Measurements from ENCODE around the gene CUEDC2. TPM values are rescaled to one million over a fixed set of nuclear protein-coding genes. Genes with fewer than 3 reads are reported as not detected.
"Not testable (repeated sequence)": the region's sequence is repeated elsewhere in the genome, so short reads cannot be mapped to it uniquely, and the experiment has no call there.

Gene CUEDC2
- polyA plus RNA-seq, 1 donor = 55.8 TPM

- not testable (repeated sequence) for DNase-seq
These were observed 22.5 kb upstream of the CUEDC2 start for GRCh38 chr10:102454662-102455487.

GRCh38 chr10:102453502-102453901, 21.1 kb upstream of the CUEDC2 start:
- no peak for DNase-seq

- no peak for DNase-seq
These were observed 20.4 kb upstream of the CUEDC2 start for GRCh38 chr10:102452672-102453340.

GRCh38 chr10:102451105-102451969, 19.0 kb upstream of the CUEDC2 start, which contains the start of gene C10orf95:
Gene C10orf95 (minus strand): TSS chr10:102451543. CDS start chr10:102451093, 450 bp downstream.
- no peak for DNase-seq

- DNase-seq = peak; percentile 93
These were observed 18.2 kb upstream of the CUEDC2 start for GRCh38 chr10:102450374-102451104.

- DNase-seq = no peak
These were observed 17.7 kb upstream of the CUEDC2 start for GRCh38 chr10:102450124-102450373.

- no peak for DNase-seq
These were observed 17.1 kb upstream of the CUEDC2 start for GRCh38 chr10:102449321-102450123.

- DNase-seq = no peak
These were observed 12.5 kb upstream of the CUEDC2 start for GRCh38 chr10:102444851-102445250.

GRCh38 chr10:102438374-102438773, 6.0 kb upstream of the CUEDC2 start:
- DNase-seq = no peak

GRCh38 chr10:102437515-102437914, 5.1 kb upstream of the CUEDC2 start:
- no peak for DNase-seq

- no peak for DNase-seq
These were observed 3.9 kb upstream of the CUEDC2 start for GRCh38 chr10:102436312-102436711.

GRCh38 chr10:102435529-102436233, 3.3 kb upstream of the CUEDC2 start:
- DNase-seq = no peak

GRCh38 chr10:102435133-102435497, 2.7 kb upstream of the CUEDC2 start:
- DNase-seq = no peak

GRCh38 chr10:102434394-102435132, 2.2 kb upstream of the CUEDC2 start:
- DNase-seq = no peak

GRCh38 chr10:102433619-102434046, 1.3 kb upstream of the CUEDC2 start:
- DNase-seq = no peak

GRCh38 chr10:102431452-102432124, 786 bp downstream of the CUEDC2 start:
- no peak for DNase-seq

GRCh38 chr10:102429468-102429867, 2.9 kb downstream of the CUEDC2 start:
- DNase-seq = no peak

- DNase-seq = no peak
These were observed 5.5 kb downstream of the CUEDC2 start for GRCh38 chr10:102426803-102427287.

- no peak for DNase-seq
These were observed 6.9 kb downstream of the CUEDC2 start for GRCh38 chr10:102425444-102425843.
